ENCODE data around the gene HHATL. TPM values are rescaled to one million over a fixed set of nuclear protein-coding genes. Genes with fewer than 3 reads are reported as not detected.

The HHATL gene
- total RNA-seq, 1 experiment from 2014 or later = not detected

DNA sequence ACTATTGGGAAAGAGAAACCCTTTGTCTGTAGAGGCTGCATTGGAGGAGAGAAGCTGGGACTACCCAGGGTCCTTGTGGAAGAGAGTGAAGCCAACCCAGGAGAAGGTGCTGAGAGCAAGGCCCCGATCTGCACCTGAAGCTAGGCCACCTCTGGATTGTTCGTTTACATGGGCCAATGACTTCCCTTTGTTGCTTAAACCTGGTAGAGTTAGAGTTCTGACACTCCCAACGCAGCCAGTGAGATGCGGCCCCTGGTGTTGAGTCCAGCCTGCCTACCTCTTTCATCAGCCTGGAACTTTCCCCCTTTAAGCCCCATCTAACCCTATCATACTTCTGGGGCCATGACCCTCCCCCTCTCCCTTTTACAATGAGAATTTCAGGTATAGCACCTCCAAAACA, 39.7 kb upstream of the HHATL start:
- DNase-seq (ENCODE audit: low read depth, low spot score) (no peak), ATAC-seq (no peak)
- POLR2A ChIA-PET = no interaction called here
- TF ChIP-seq SIN3A (IDR thresholded peaks at IDR 0.05; ENCODE audit: borderline replicate concordance, insufficient read depth, low read depth, low read length) (no peak), CTCF (IDR thresholded peaks at IDR 0.05) (no peak), TCF7L2 (IDR thresholded peaks at IDR 0.05; ENCODE audit: low read depth, low read length) (no peak), POLR2AphosphoS5 (IDR thresholded peaks at IDR 0.05; ENCODE audit: low read depth, low read length) (no peak), REST (IDR thresholded peaks at IDR 0.05; ENCODE audit: insufficient read depth in 1 of 2, low read depth in 2 of 2, low read length in 1 of 2) (no peak)
- intact Hi-C loops (cut with micrococcal nuclease; ENCODE audit: unreplicated experiment) (loop anchor here (5.0 kb wide), 1 partner anchor 90 kb away; the partner anchor contains the start of gene ZBTB47), in situ Hi-C loops (cut with HindIII; ENCODE audit: low pct_unique_long_range_greater_than_20kb, low sequenced_read_pairs) (no loop called here)
- Histone ChIP-seq H3K4me3 (ENCODE audit: low read depth in 2 of 2, low read length in 2 of 2) (no peak overlapping the region), H3K27me3 (ENCODE audit: control insufficient read depth, insufficient read depth, low read length) (no peaks in the 10 kb centered on the region), H3K9me3 (ENCODE audit: control insufficient read depth, insufficient read depth, low read depth, low read length) (no peaks in the 10 kb centered on the region), H3K27ac (ENCODE audit: low read length) (no peak overlapping the region), H3K36me3 (ENCODE audit: control insufficient read depth, insufficient read depth, low read length) (no peaks in the 10 kb centered on the region), H3K4me1 (ENCODE audit: control insufficient read depth, insufficient read depth, low read length) (no peaks in the 10 kb centered on the region)
- CTCF ChIA-PET = no interaction called here
- no TSS peak for BruUV-seq (replicated peaks)

GRCh38 chr3:42741796-42742195, 39.2 kb upstream of the HHATL start:
- no peaks in the 10 kb centered on the region for H3K4me1 ChIP-seq (ENCODE audit: control insufficient read depth, insufficient read depth, low read length)
- H3K27ac ChIP-seq (ENCODE audit: low read length) = no peak overlapping the region
- intact Hi-C loops (cut with micrococcal nuclease; ENCODE audit: unreplicated experiment) (loop anchor here (5.0 kb wide), 1 partner anchor 89 kb away; the partner anchor contains the start of gene ZBTB47), in situ Hi-C loops (cut with HindIII; ENCODE audit: low pct_unique_long_range_greater_than_20kb, low sequenced_read_pairs) (no loop called here)
- no peaks in the 10 kb centered on the region for H3K9me3 ChIP-seq (ENCODE audit: control insufficient read depth, insufficient read depth, low read depth, low read length)
- no peak for DNase-seq (ENCODE audit: low read depth, low spot score)
- TF ChIP-seq CTCF (IDR thresholded peaks at IDR 0.05) (no peak), TCF7L2 (IDR thresholded peaks at IDR 0.05; ENCODE audit: low read depth, low read length) (no peak), POLR2AphosphoS5 (IDR thresholded peaks at IDR 0.05; ENCODE audit: low read depth, low read length) (no peak), SIN3A (IDR thresholded peaks at IDR 0.05; ENCODE audit: borderline replicate concordance, insufficient read depth, low read depth, low read length) (no peak), REST (IDR thresholded peaks at IDR 0.05; ENCODE audit: insufficient read depth in 1 of 2, low read depth in 2 of 2, low read length in 1 of 2) (no peak)
- no TSS peak for BruUV-seq (replicated peaks)
- no peaks in the 10 kb centered on the region for H3K27me3 ChIP-seq (ENCODE audit: control insufficient read depth, insufficient read depth, low read length)
- no peak overlapping the region for H3K4me3 ChIP-seq (ENCODE audit: low read depth in 2 of 2, low read length in 2 of 2)
- CTCF ChIA-PET = no interaction called here
- no peak for ATAC-seq
- POLR2A ChIA-PET = no interaction called here
- H3K36me3 ChIP-seq (ENCODE audit: control insufficient read depth, insufficient read depth, low read length) = no peaks in the 10 kb centered on the region

Measured in Panc1 (cell line).